ENCODE measurements around the gene LRRC55. TPM values are rescaled to one million over a fixed set of nuclear protein-coding genes. Genes with fewer than 3 reads are reported as not detected.

Gene LRRC55
- total RNA-seq, 1 experiment from 2014 or later: 0.79 TPM

GRCh38 chr11:57172031-57172430 lies 9.7 kb upstream of the LRRC55 start (continued):
- no peak for TF ChIP-seq ZBTB43 (CRISPR knock-in tag; IDR thresholded peaks at IDR 0.05)
- no peak for TF ChIP-seq CBFB (CRISPR knock-in tag; IDR thresholded peaks at IDR 0.05; ENCODE audit: low read depth)
- TF ChIP-seq ERG (CRISPR knock-in tag; IDR thresholded peaks at IDR 0.05): no peak
- no peak for TF ChIP-seq ZNF121 (CRISPR knock-in tag; IDR thresholded peaks at IDR 0.05)
- TF ChIP-seq ATF6 (CRISPR knock-in tag; IDR thresholded peaks at IDR 0.05): no peak
- TF ChIP-seq ZNF396 (CRISPR knock-in tag; IDR thresholded peaks at IDR 0.05; ENCODE audit: borderline replicate concordance): no peak
- TF ChIP-seq IRF1 (CRISPR knock-in tag; IDR thresholded peaks at IDR 0.05): no peak
- no peak for TF ChIP-seq ZNF671 (CRISPR knock-in tag; IDR thresholded peaks at IDR 0.05)

GRCh38 chr11:57174656-57175055 lies 7.1 kb upstream of the LRRC55 start:
- Mint-ChIP-seq H3K4me3 (no peak overlapping the region), H3K4me1 (peaks cover 5% of the 10 kb centered on the region), H3K27me3 (ENCODE audit: low read depth) (peaks cover 15% of the 10 kb centered on the region), H3K27ac (no peak overlapping the region), H3K36me3 (peaks cover 13% of the 10 kb centered on the region), H3K9me3 (peaks cover 15% of the 10 kb centered on the region)
- DNase-seq (ENCODE audit: low spot score) (no peak), ATAC-seq (no peak)
- ChIA-PET CTCF (interaction anchor here (1.3 kb wide), 1 partner anchor 74 kb away, joined by 5 read pairs; no protein-coding TSS in a partner anchor), POLR2A (no interaction called here)
- TF ChIP-seq NFYB (CRISPR knock-in tag; conservative IDR thresholded peaks at IDR 0.05; ENCODE audit: low read depth) (no peak), RELA (CRISPR knock-in tag; IDR thresholded peaks at IDR 0.05; ENCODE audit: borderline replicate concordance) (no peak), ZNF671 (CRISPR knock-in tag; IDR thresholded peaks at IDR 0.05) (no peak), ZNF425 (CRISPR knock-in tag; conservative IDR thresholded peaks at IDR 0.05) (no peak)

GRCh38 chr11:57175478-57175877 lies 6.3 kb upstream of the LRRC55 start:
- Mint-ChIP-seq H3K27ac (no peak overlapping the region), H3K36me3 (peaks cover 7% of the 10 kb centered on the region)
- POLR2A ChIA-PET: no interaction called here
- no peak for TF ChIP-seq IRF2 (CRISPR knock-in tag; IDR thresholded peaks at IDR 0.05; ENCODE audit: borderline replicate concordance, low read depth)
- TF ChIP-seq FOXP1 (CRISPR knock-in tag; IDR thresholded peaks at IDR 0.05; ENCODE audit: borderline replicate concordance): no peak
- no peak for TF ChIP-seq ZNF232 (CRISPR knock-in tag; IDR thresholded peaks at IDR 0.05)
- no peak for TF ChIP-seq ZNF121 (CRISPR knock-in tag; IDR thresholded peaks at IDR 0.05)
- TF ChIP-seq STAT6 (CRISPR knock-in tag; conservative IDR thresholded peaks at IDR 0.05; ENCODE audit: low read depth): no peak
- TF ChIP-seq ZNF512 (CRISPR knock-in tag; IDR thresholded peaks at IDR 0.05; ENCODE audit: borderline replicate concordance): no peak
- TF ChIP-seq MXD4 (CRISPR knock-in tag; IDR thresholded peaks at IDR 0.05; ENCODE audit: borderline replicate concordance): no peak
- TF ChIP-seq MAX (CRISPR knock-in tag; IDR thresholded peaks at IDR 0.05): no peak
- no peak for TF ChIP-seq GABPB1 (CRISPR knock-in tag; IDR thresholded peaks at IDR 0.05)
- no peak for TF ChIP-seq GTF2I (CRISPR knock-in tag; conservative IDR thresholded peaks at IDR 0.05)
- no peak for TF ChIP-seq RELA (CRISPR knock-in tag; IDR thresholded peaks at IDR 0.05; ENCODE audit: borderline replicate concordance)

More at GRCh38 chr11:57175478-57175877, 6.3 kb upstream of the LRRC55 start:
- CTCF ChIA-PET: interaction anchor here (0.9 kb wide), 1 partner anchor 74 kb away, joined by 3 read pairs; no protein-coding TSS in a partner anchor
- peaks cover 23% of the 10 kb centered on the region for H3K27me3 Mint-ChIP-seq (ENCODE audit: low read depth)
- peaks cover 7% of the 10 kb centered on the region for H3K9me3 Mint-ChIP-seq
- ATAC-seq: no peak
- peaks cover 12% of the 10 kb centered on the region for H3K4me1 Mint-ChIP-seq
- no peak overlapping the region for H3K4me3 Mint-ChIP-seq
- DNase-seq (ENCODE audit: low spot score): no peak

Measured in WTC11 (cell line).